Gastroesophageal sphincter (tissue), 3 donors: Measurements from ENCODE around the gene MYCN.

Experiments
- EP300 ChIP-seq: sonication (generic); formaldehyde crosslinking; IDR thresholded peaks from one replicate; pipeline ENCODE4 v1.6.1; 2017; ENCODE audit warnings: antibody characterized with exemption, mild to moderate bottlenecking
- POLR2A ChIP-seq, 2 donors: fragments of 450-650 bp; IDR thresholded peaks; one replicate each; pipeline ENCODE4 v1.6.1; 2017; ENCODE audit warnings: antibody characterized with exemption in 2 of 2, mild to moderate bottlenecking in 2 of 2, moderate library complexity in 1 of 2
- TF ChIP-seq, protein P1 (sequence below), 4 experiments: fragments of 200-600 bp in 2 of 4; fragments of 450-650 bp in 2 of 4; sonication (generic) in 1 of 4; IDR thresholded peaks; one replicate each; pipeline ENCODE4 v1.5.1; 2017 to 2019; ENCODE audit warnings: antibody characterized with exemption in 4 of 4, mild to moderate bottlenecking in 2 of 4, moderate library complexity in 2 of 4

DNA sequence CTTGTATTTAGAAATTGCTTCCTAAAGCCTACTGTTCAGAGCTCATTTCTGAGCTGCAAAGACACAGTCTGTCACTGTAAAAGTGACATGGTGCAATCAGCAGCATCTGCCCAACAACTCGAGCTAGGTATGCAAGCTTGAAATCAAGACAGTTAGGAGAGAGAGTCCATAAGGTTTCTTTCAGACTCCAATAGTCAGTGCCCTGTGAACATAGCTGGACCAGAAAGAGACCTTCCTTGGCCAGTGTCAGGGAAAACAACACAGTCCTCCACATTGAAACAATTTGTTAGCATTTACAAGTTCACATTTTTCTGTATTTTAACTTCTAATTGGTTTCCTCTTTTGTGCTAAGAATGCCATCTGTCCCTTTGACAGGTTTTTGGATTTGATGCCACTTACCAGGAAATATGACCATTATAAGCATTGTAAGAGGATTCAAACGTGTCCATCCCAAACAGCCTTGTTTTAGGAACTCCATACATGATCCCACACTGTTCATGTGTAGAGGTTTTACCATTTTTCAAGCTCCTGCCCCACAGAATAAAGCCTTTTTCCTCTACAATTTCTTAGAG is 8.9 kb upstream of the MYCN start:
- TF ChIP-seq, protein P1, sequence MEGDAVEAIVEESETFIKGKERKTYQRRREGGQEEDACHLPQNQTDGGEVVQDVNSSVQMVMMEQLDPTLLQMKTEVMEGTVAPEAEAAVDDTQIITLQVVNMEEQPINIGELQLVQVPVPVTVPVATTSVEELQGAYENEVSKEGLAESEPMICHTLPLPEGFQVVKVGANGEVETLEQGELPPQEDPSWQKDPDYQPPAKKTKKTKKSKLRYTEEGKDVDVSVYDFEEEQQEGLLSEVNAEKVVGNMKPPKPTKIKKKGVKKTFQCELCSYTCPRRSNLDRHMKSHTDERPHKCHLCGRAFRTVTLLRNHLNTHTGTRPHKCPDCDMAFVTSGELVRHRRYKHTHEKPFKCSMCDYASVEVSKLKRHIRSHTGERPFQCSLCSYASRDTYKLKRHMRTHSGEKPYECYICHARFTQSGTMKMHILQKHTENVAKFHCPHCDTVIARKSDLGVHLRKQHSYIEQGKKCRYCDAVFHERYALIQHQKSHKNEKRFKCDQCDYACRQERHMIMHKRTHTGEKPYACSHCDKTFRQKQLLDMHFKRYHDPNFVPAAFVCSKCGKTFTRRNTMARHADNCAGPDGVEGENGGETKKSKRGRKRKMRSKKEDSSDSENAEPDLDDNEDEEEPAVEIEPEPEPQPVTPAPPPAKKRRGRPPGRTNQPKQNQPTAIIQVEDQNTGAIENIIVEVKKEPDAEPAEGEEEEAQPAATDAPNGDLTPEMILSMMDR (IDR thresholded peaks at IDR 0.05) = no peak
- no peak for TF ChIP-seq POLR2A (IDR thresholded peaks at IDR 0.05)
- TF ChIP-seq EP300 = no peak
